Right ventricle myocardium superior (tissue), 1 donor: ENCODE data around the gene CHRNA7. TPM values are rescaled to one million over a fixed set of nuclear protein-coding genes. Genes with fewer than 3 reads are reported as not detected.
"Not testable (repeated sequence)": the region's sequence is repeated elsewhere in the genome, so short reads cannot be mapped to it uniquely, and the experiment has no call there.

Source experiments
- ATAC-seq: fragments of 200-7000 bp; cut with Tn5 transposase; one replicate; pipeline ENCODE4 v1.9.1; 2020; ENCODE audit warnings: mild to moderate bottlenecking; ENCODE audit not compliant: poor library complexity
- DNase-seq: peaks from one replicate; pipeline ENCODE4 v3.0.0-alpha.2; 2020
- intact Hi-C: fragments of 100-400 bp; cut with DNase I; formaldehyde crosslinking; loops from one replicate; pipeline ENCODE4 v1.11.2; 2022
- total RNA-seq: library from RNA; stranded (reverse); fragmentation: NEBNext Ultra II Directional; extraction: Animal tissue kit (Norgen Biotek cat#: 25700); gene quantifications from one replicate; pipeline ENCODE4 v1.2.1, GENCODE V29; 2021
- donor health status: DM: no; HTN: yes; CAD: no; lungs with severe emphysema.

The CHRNA7 gene
- total RNA-seq, 1 donor from 2014 or later: 1.3 TPM

GRCh38 chr15:32153868-32154623 lies 123.7 kb downstream of the CHRNA7 start:
- ATAC-seq: peak; percentile 48
- intact Hi-C loops, DNase-seq: not testable (repeated sequence)

- intact Hi-C loops, DNase-seq, ATAC-seq: not testable (repeated sequence)
Observed at GRCh38 chr15:32162143-32162542, 131.8 kb downstream of the CHRNA7 start.

GRCh38 chr15:32164065-32164464 lies 133.8 kb downstream of the CHRNA7 start:
- ATAC-seq, intact Hi-C loops, DNase-seq: not testable (repeated sequence)

GRCh38 chr15:32164747-32165146 lies 134.4 kb downstream of the CHRNA7 start:
- ATAC-seq, intact Hi-C loops, DNase-seq: not testable (repeated sequence)

- intact Hi-C loops, DNase-seq: not testable (repeated sequence)
- peak; percentile 49 for ATAC-seq
Observed at GRCh38 chr15:32165775-32166174, 135.5 kb downstream of the CHRNA7 start.

GRCh38 chr15:32166270-32166669 lies 136.0 kb downstream of the CHRNA7 start:
- DNase-seq, intact Hi-C loops: not testable (repeated sequence)
- ATAC-seq: peak; percentile 22

- ATAC-seq, DNase-seq, intact Hi-C loops: not testable (repeated sequence)
Observed at GRCh38 chr15:32167913-32168312, 137.6 kb downstream of the CHRNA7 start.

GRCh38 chr15:32180579-32180978 lies 150.3 kb downstream of the CHRNA7 start:
- ATAC-seq, intact Hi-C loops, DNase-seq: not testable (repeated sequence)

- DNase-seq, ATAC-seq, intact Hi-C loops: not testable (repeated sequence)
Observed at GRCh38 chr15:32193780-32194179, 163.5 kb downstream of the CHRNA7 start.

- intact Hi-C loops, ATAC-seq, DNase-seq: not testable (repeated sequence)
Observed at GRCh38 chr15:32196206-32196605, 165.9 kb downstream of the CHRNA7 start.

GRCh38 chr15:32198938-32199337 lies 168.6 kb downstream of the CHRNA7 start:
- intact Hi-C loops, DNase-seq, ATAC-seq: not testable (repeated sequence)

- DNase-seq, ATAC-seq, intact Hi-C loops: not testable (repeated sequence)
Observed at GRCh38 chr15:32209081-32209480, 178.8 kb downstream of the CHRNA7 start.

- intact Hi-C loops: no loop called here
- DNase-seq: no peak
- ATAC-seq: no peak
Observed at GRCh38 chr15:32218666-32219065, 188.4 kb downstream of the CHRNA7 start.

Other genes starting within 250 kb of the CHRNA7 start
- gene OTUD7A, start 159.8 kb upstream of the CHRNA7 start, total RNA-seq: 1.7 TPM